H9 (cell line): ENCODE results near the gene PPM1M. TPM values are rescaled to one million over a fixed set of nuclear protein-coding genes. Genes with fewer than 3 reads are reported as not detected.
A peak's percentile ranks its signal among the peaks of the same experiment; 100 is the strongest.

ENCODE experiments used
- DNase-seq: peaks from one replicate; pipeline ENCODE4 v3.0.0-alpha.2; 2017
- H2AFZ ChIP-seq: one replicate; pipeline ENCODE4 v1.6.1; 2013; ENCODE audit warnings: mild to moderate bottlenecking, low read length, control low read depth, moderate library complexity
- H2AK5ac ChIP-seq: 2 replicates; pipeline ENCODE4 v1.6.1; 2013; ENCODE audit warnings: low read length, control low read depth, mixed read lengths; ENCODE audit not compliant: insufficient read length
- H2BK120ac ChIP-seq: one replicate; pipeline ENCODE4 v1.6.1; 2013; ENCODE audit warnings: low read depth, mild to moderate bottlenecking, low read length, control low read depth, inconsistent platforms; ENCODE audit not compliant: poor library complexity, severe bottlenecking
- H2BK12ac ChIP-seq: 2 replicates; pipeline ENCODE4 v1.6.1; 2013; ENCODE audit warnings: low read length, control low read depth, mixed read lengths, low read depth; ENCODE audit not compliant: insufficient read length
- H2BK15ac ChIP-seq: 2 replicates; pipeline ENCODE4 v1.6.1; 2013; ENCODE audit warnings: low read depth, low read length, control low read depth
- H2BK20ac ChIP-seq: one replicate; pipeline ENCODE4 v1.6.1; 2013; ENCODE audit warnings: low read depth, mild to moderate bottlenecking, low read length, control low read depth, inconsistent platforms; ENCODE audit not compliant: poor library complexity, severe bottlenecking
- H2BK5ac ChIP-seq: 2 replicates; pipeline ENCODE4 v1.6.1; 2013; ENCODE audit warnings: low read length, control low read depth, mixed read lengths; ENCODE audit not compliant: insufficient read length
- H3K14ac ChIP-seq: 2 replicates; pipeline ENCODE4 v1.6.1; 2013; ENCODE audit warnings: low read length, control low read depth; ENCODE audit not compliant: insufficient read depth
- H3K18ac ChIP-seq: 2 replicates; pipeline ENCODE4 v1.6.1; 2013; ENCODE audit warnings: low read depth, mild to moderate bottlenecking, mixed read lengths, low read length, control low read depth; ENCODE audit not compliant: insufficient read length
- H3K23ac ChIP-seq: 2 replicates; pipeline ENCODE4 v1.6.1; 2013; ENCODE audit warnings: low read length, control low read depth, mixed read lengths, low read depth; ENCODE audit not compliant: insufficient read length
- H3K23me2 ChIP-seq: 2 replicates; pipeline ENCODE4 v1.6.1; 2013; ENCODE audit warnings: low read depth, mild to moderate bottlenecking, mixed read lengths, low read length, control low read depth; ENCODE audit not compliant: insufficient read length, poor library complexity, severe bottlenecking
- H3K27ac ChIP-seq: 2 replicates; pipeline ENCODE4 v1.5.1; 2013; ENCODE audit warnings: low read length, control low read depth, mixed read lengths, low read depth; ENCODE audit not compliant: insufficient read length
- H3K27me3 ChIP-seq: 2 replicates; pipeline ENCODE4 v1.6.1; 2013; ENCODE audit warnings: low read length, control low read depth, inconsistent platforms; ENCODE audit not compliant: insufficient read depth
- H3K4ac ChIP-seq: 2 replicates; pipeline ENCODE4 v1.6.1; 2013; ENCODE audit warnings: low read depth, mild to moderate bottlenecking, control low read depth, inconsistent platforms, low read length, moderate library complexity
- H3K4me1 ChIP-seq: 2 replicates; pipeline ENCODE4 v1.6.1; 2013; ENCODE audit warnings: low read length, control low read depth, inconsistent platforms; ENCODE audit not compliant: insufficient read depth
- H3K4me2 ChIP-seq: 2 replicates; pipeline ENCODE4 v1.6.1; 2013; ENCODE audit warnings: low read length, control low read depth, mixed read lengths; ENCODE audit not compliant: insufficient read length, insufficient read depth
- H3K56ac ChIP-seq: 2 replicates; pipeline ENCODE4 v1.6.1; 2013; ENCODE audit warnings: low read depth, mild to moderate bottlenecking, mixed read lengths, low read length, control low read depth; ENCODE audit not compliant: insufficient read length
- H3K79me1 ChIP-seq: 2 replicates; pipeline ENCODE4 v1.6.1; 2013; ENCODE audit warnings: low read depth, mild to moderate bottlenecking, moderate library complexity, low read length, control low read depth, inconsistent platforms; ENCODE audit not compliant: insufficient read depth, poor library complexity, severe bottlenecking
- H3K79me2 ChIP-seq: 2 replicates; pipeline ENCODE4 v1.6.1; 2013; ENCODE audit warnings: low read length, control low read depth, inconsistent platforms; ENCODE audit not compliant: insufficient read depth
- H3K9ac ChIP-seq: 2 replicates; pipeline ENCODE4 v1.6.1; 2013; ENCODE audit warnings: low read length, control low read depth, mixed read lengths; ENCODE audit not compliant: insufficient read length; ENCODE audit errors: extremely low read depth
- H3K9me3 ChIP-seq: one replicate; pipeline ENCODE4 v1.6.1; 2013; ENCODE audit warnings: low read depth, low read length, inconsistent platforms; ENCODE audit not compliant: control insufficient read depth
- H3T11ph ChIP-seq: one replicate; pipeline ENCODE4 v1.6.1; 2013; ENCODE audit warnings: mild to moderate bottlenecking, low read length, control low read depth, inconsistent platforms
- H4K20me1 ChIP-seq: one replicate; pipeline ENCODE4 v1.6.1; 2013; ENCODE audit not compliant: control insufficient read depth, insufficient read length, insufficient read depth
- H4K5ac ChIP-seq: 2 replicates; pipeline ENCODE4 v1.6.1; 2013; ENCODE audit warnings: low read depth, mild to moderate bottlenecking, mixed read lengths, low read length, control low read depth; ENCODE audit not compliant: insufficient read length
- H4K8ac ChIP-seq: replicated peaks from 2 replicates; pipeline ENCODE4 v1.6.1; 2013; ENCODE audit warnings: low read length, control low read depth, mixed read lengths, low read depth; ENCODE audit not compliant: insufficient read length
- H4K91ac ChIP-seq: 2 replicates; pipeline ENCODE4 v1.6.1; 2013; ENCODE audit warnings: low read depth, mild to moderate bottlenecking, moderate library complexity, mixed read lengths, low read length, control low read depth; ENCODE audit not compliant: insufficient read length
- H3K27ac Mint-ChIP-seq, 3 experiments: 2 replicates in 2 of 3; 3 replicates in 1 of 3; pipeline ENCODE4 v1.8.0; 2020 to 2021; ENCODE audit warnings: mixed read lengths in 3 of 3, mild to moderate bottlenecking in 1 of 3, moderate library complexity in 1 of 3
- H3K27me3 Mint-ChIP-seq: 2 replicates; pipeline ENCODE4 v1.8.0; 2021; ENCODE audit warnings: low read depth, mild to moderate bottlenecking, moderate library complexity, mixed read lengths
- H3K36me3 Mint-ChIP-seq, 3 experiments: 2 replicates in 2 of 3; 3 replicates in 1 of 3; pipeline ENCODE4 v1.8.0; 2020 to 2021; ENCODE audit warnings: low read depth in 3 of 3, mixed read lengths in 3 of 3; ENCODE audit not compliant: insufficient read depth in 1 of 3
- H3K4me1 Mint-ChIP-seq, 2 experiments: 2 replicates each; pipeline ENCODE4 v1.8.0; 2020; ENCODE audit warnings: mixed read lengths in 2 of 2
- H3K4me3 Mint-ChIP-seq, 2 experiments: 2 replicates in 1 of 2; 3 replicates in 1 of 2; pipeline ENCODE4 v1.8.0; 2020 to 2021; ENCODE audit warnings: mild to moderate bottlenecking in 2 of 2, mixed read lengths in 2 of 2, moderate library complexity in 1 of 2
- H3K9me3 Mint-ChIP-seq, 2 experiments: 2 replicates in 1 of 2; 3 replicates in 1 of 2; pipeline ENCODE4 v1.8.0; 2020; ENCODE audit warnings: mild to moderate bottlenecking in 2 of 2, mixed read lengths in 2 of 2, moderate library complexity in 1 of 2
- CTCF ChIP-seq: fragments of 200-600 bp; sonication (generic); conservative IDR thresholded peaks from 3 replicates; pipeline ENCODE4 v1.8.0; 2021; ENCODE audit warnings: antibody characterized with exemption, mild to moderate bottlenecking
- WGBS: extraction: QIAGEN DNeasy Blood & Tissue Kit; methylation state at CpG from one replicate; pipeline ENCODE4 v1.1.7; 2013; ENCODE audit warnings: missing lambda C conversion rate, low lambda C conversion rate, mixed read lengths; ENCODE audit not compliant: insufficient read length; ENCODE audit errors: extremely low coverage; 5-methylcytosine and 5-hydroxymethylcytosine counted together
- total RNA-seq: library from RNA; stranded (reverse); gene quantifications from 2 replicates; pipeline ENCODE4 v1.2.1, GENCODE V29; 2021

PPM1M gene
- total RNA-seq, 1 experiment from 2014 or later = 7.4 TPM

- no peak overlapping the region for H2BK12ac ChIP-seq
- no peaks in the 10 kb centered on the region for H3K27me3 ChIP-seq
- H3K9me3 Mint-ChIP-seq = no peaks in the 10 kb centered on the region
- H3K9ac ChIP-seq = no peak overlapping the region
- H4K8ac ChIP-seq = no peak overlapping the region
- no peaks in the 10 kb centered on the region for H4K20me1 ChIP-seq
- no peaks in the 10 kb centered on the region for H3K27me3 Mint-ChIP-seq
- H3K9me3 ChIP-seq = no peaks in the 10 kb centered on the region
- no peak overlapping the region for H3K23ac ChIP-seq
- H3K4me1 ChIP-seq = no peaks in the 10 kb centered on the region
- peak; percentile 69 for TF ChIP-seq CTCF
- no peaks in the 10 kb centered on the region; a peak in 3 of 7 replicates for H3K36me3 Mint-ChIP-seq
- no peak overlapping the region for H2BK5ac ChIP-seq
- H2BK120ac ChIP-seq = no peak overlapping the region
- H3K79me2 ChIP-seq = no peaks in the 10 kb centered on the region
- no peak overlapping the region for H3K4ac ChIP-seq
- no peak overlapping the region for H4K91ac ChIP-seq
- no peak overlapping the region for H3K4me3 Mint-ChIP-seq
- H2BK15ac ChIP-seq = no peak overlapping the region
- no CpG with 5 or more reads among the region's 7 CpGs for WGBS
- H3K4me2 ChIP-seq = no peak overlapping the region
- peaks cover 3% of the 10 kb centered on the region for H3K23me2 ChIP-seq
- no peak overlapping the region; a peak in 1 of 7 replicates for H3K27ac Mint-ChIP-seq
- no peak overlapping the region for H3K56ac ChIP-seq
- H3K4me1 Mint-ChIP-seq = peaks cover 8 to 9% of the 10 kb centered on the region in 2 experiments
- no peak overlapping the region for H2AK5ac ChIP-seq
- no peak overlapping the region for H3K14ac ChIP-seq
- no peak overlapping the region for H4K5ac ChIP-seq
- H2BK20ac ChIP-seq = no peak overlapping the region
- no peak overlapping the region for H2AFZ ChIP-seq
- no peak overlapping the region for H3K27ac ChIP-seq
- no peak overlapping the region for H3T11ph ChIP-seq
- no peak for DNase-seq
- H3K18ac ChIP-seq = no peak overlapping the region
- no peaks in the 10 kb centered on the region for H3K79me1 ChIP-seq
Observed at GRCh38 chr3:52291508-52292181, 46.1 kb downstream of the PPM1M start.
